PC-9 (cell line): ENCODE measurements around the gene IRF5. TPM values are rescaled to one million over a fixed set of nuclear protein-coding genes. Genes with fewer than 3 reads are reported as not detected.
"Not testable (repeated sequence)": the region's sequence is repeated elsewhere in the genome, so short reads cannot be mapped to it uniquely, and the experiment has no call there.

Experiments
- BruUV-seq: library from RNA; stranded (reverse); fragments of 400-500 nt; replicated peaks from 2 replicates; lab custom pipeline; 2021; lab: Mats Ljungman, UMichigan
- CTCF ChIA-PET: fragments of 300-600 bp; sonication (Branson Sonifier 250); formaldehyde crosslinking; loops from one replicate; lab custom pipeline; 2022; ENCODE audit warnings: antibody characterized with exemption; lab: Charles Lee
- POLR2A ChIA-PET: fragments of 300-600 bp; sonication (Branson Sonifier 250); formaldehyde crosslinking; loops from one replicate; lab custom pipeline; 2022; ENCODE audit warnings: antibody characterized with exemption; ENCODE audit not compliant: unreplicated experiment; lab: Charles Lee
- DNase-seq, 2 experiments: peaks; one replicate each; pipeline versions ENCODE4 v3.0.0 to v3.0.0-alpha.2; 2015 to 2022; ENCODE audit warnings: mixed read lengths in 1 of 2
- H2AFZ ChIP-seq: fragments of 200-600 bp; sonication (generic); 2 replicates; pipeline ENCODE4 v1.8.1; 2017; ENCODE audit warnings: antibody characterized with exemption
- H3F3A ChIP-seq: fragments of 200-600 bp; sonication (generic); 2 replicates; pipeline ENCODE4 v1.8.1; 2017; ENCODE audit warnings: antibody characterized with exemption, mild to moderate bottlenecking, low read depth; ENCODE audit not compliant: insufficient read depth
- H3K27ac ChIP-seq: fragments of 200-600 bp; sonication (generic); 2 replicates; pipeline ENCODE4 v1.6.1; 2016; ENCODE audit warnings: mixed run types
- H3K27me3 ChIP-seq: fragments of 200-600 bp; sonication (generic); 2 replicates; pipeline ENCODE4 v1.6.1; 2016; ENCODE audit warnings: low read depth, mixed run types; ENCODE audit not compliant: insufficient read depth
- H3K36me3 ChIP-seq: fragments of 200-600 bp; sonication (generic); 2 replicates; pipeline ENCODE4 v1.6.1; 2016; ENCODE audit warnings: low read depth, mixed run types
- H3K4me1 ChIP-seq: fragments of 200-600 bp; sonication (generic); replicated peaks from 2 replicates; pipeline ENCODE4 v1.6.1; 2016; ENCODE audit warnings: mixed run types; ENCODE audit not compliant: insufficient read depth
- H3K4me2 ChIP-seq: fragments of 200-600 bp; sonication (generic); 2 replicates; pipeline ENCODE4 v1.6.1; 2017; ENCODE audit warnings: mixed run types
- H3K4me3 ChIP-seq: fragments of 200-600 bp; sonication (generic); 2 replicates; pipeline ENCODE4 v1.6.1; 2016; ENCODE audit warnings: mixed run types
- H3K79me2 ChIP-seq: fragments of 200-600 bp; sonication (generic); 2 replicates; pipeline ENCODE4 v1.6.1; 2017; ENCODE audit warnings: low read depth, mixed run types
- H3K9me2 ChIP-seq: fragments of 200-600 bp; sonication (generic); 2 replicates; pipeline ENCODE4 v1.8.1; 2017; ENCODE audit warnings: mild to moderate bottlenecking; ENCODE audit not compliant: insufficient read depth
- H3K9me3 ChIP-seq: fragments of 200-600 bp; sonication (generic); 2 replicates; pipeline ENCODE4 v1.8.1; 2016; ENCODE audit warnings: low read depth; ENCODE audit not compliant: insufficient read depth
- H4K20me1 ChIP-seq: fragments of 200-600 bp; sonication (generic); 2 replicates; pipeline ENCODE4 v1.8.1; 2017; ENCODE audit not compliant: insufficient read depth
- CTCF ChIP-seq: fragments of 200-600 bp; sonication (generic); conservative IDR thresholded peaks from 2 replicates; pipeline ENCODE4 v1.6.1; 2017; ENCODE audit warnings: mixed run types, antibody characterized with exemption, mild to moderate bottlenecking, moderate library complexity
- EZH2 ChIP-seq: fragments of 200-600 bp; sonication (generic); IDR thresholded peaks from 2 replicates; pipeline ENCODE4 v1.8.0; 2017; ENCODE audit warnings: antibody characterized with exemption, low read depth
- intact Hi-C: fragments of 100-400 bp; cut with micrococcal nuclease; formaldehyde crosslinking; loops from one replicate; pipeline ENCODE4 v1.10.0; 2022; ENCODE audit not compliant: unreplicated experiment
- total RNA-seq: library from RNA; stranded (reverse); gene quantifications from 2 replicates; pipeline ENCODE4 v1.2.3, GENCODE V29; 2021

The IRF5 gene
- total RNA-seq, 1 experiment from 2014 or later, result 3.4 TPM

- no peak overlapping the region for H3K4me2 ChIP-seq
- peaks cover 10% of the 10 kb centered on the region for H3K27me3 ChIP-seq
- H3F3A ChIP-seq, result no peaks in the 10 kb centered on the region
- TF ChIP-seq CTCF (no peak), EZH2 (no peak)
- H4K20me1 ChIP-seq, result no peaks in the 10 kb centered on the region
- H3K36me3 ChIP-seq, result no peaks in the 10 kb centered on the region
- no peaks in the 10 kb centered on the region for H3K79me2 ChIP-seq
- CTCF ChIA-PET, result interaction anchor here (0.8 kb wide), 1 partner anchor 19 kb away, joined by 3 read pairs; no protein-coding TSS in a partner anchor
- no peaks in the 10 kb centered on the region for H3K4me1 ChIP-seq
- H2AFZ ChIP-seq, result no peak overlapping the region
- POLR2A ChIA-PET, result no interaction called here
- no peaks in the 10 kb centered on the region for H3K9me3 ChIP-seq
- no peak for DNase-seq
- no peak overlapping the region for H3K4me3 ChIP-seq
- no TSS peak for BruUV-seq
- H3K27ac ChIP-seq, result no peak overlapping the region
- H3K9me2 ChIP-seq, result no peaks in the 10 kb centered on the region
- intact Hi-C loops, result no loop called here
Observed at GRCh38 chr7:128912281-128912680, 25.4 kb upstream of the IRF5 start.

GRCh38 chr7:128912709-128913495 lies 24.8 kb upstream of the IRF5 start:
- H3K9me3 ChIP-seq, BruUV-seq, H3K36me3 ChIP-seq, H3F3A ChIP-seq, intact Hi-C loops, H4K20me1 ChIP-seq, CTCF ChIA-PET, H3K4me3 ChIP-seq, POLR2A ChIA-PET, H3K9me2 ChIP-seq, DNase-seq, H3K27ac ChIP-seq, H2AFZ ChIP-seq, H3K4me1 ChIP-seq, H3K4me2 ChIP-seq, H3K27me3 ChIP-seq, H3K79me2 ChIP-seq: not testable (repeated sequence)

GRCh38 chr7:128913870-128914565 lies 23.7 kb upstream of the IRF5 start:
- no peak overlapping the region for H3K4me2 ChIP-seq
- no peaks in the 10 kb centered on the region for H3K9me2 ChIP-seq
- ChIA-PET CTCF (no interaction called here), POLR2A (no interaction called here)
- DNase-seq, result no peak
- no peaks in the 10 kb centered on the region for H3K4me1 ChIP-seq
- H3K9me3 ChIP-seq, result no peaks in the 10 kb centered on the region
- H3K27me3 ChIP-seq, result peaks cover 10% of the 10 kb centered on the region
- BruUV-seq, result no TSS peak
- no peaks in the 10 kb centered on the region for H4K20me1 ChIP-seq
- no peak overlapping the region for H3K27ac ChIP-seq
- H2AFZ ChIP-seq, result no peak overlapping the region
- H3K4me3 ChIP-seq, result no peak overlapping the region
- no peaks in the 10 kb centered on the region for H3K79me2 ChIP-seq
- no peaks in the 10 kb centered on the region for H3K36me3 ChIP-seq
- intact Hi-C loops, result no loop called here
- TF ChIP-seq EZH2 (no peak), CTCF (no peak)
- no peaks in the 10 kb centered on the region for H3F3A ChIP-seq
